GM12891 (cell line): ENCODE data around the gene ZNF598.

ENCODE experiments used
- POLR2A ChIP-seq: IDR thresholded peaks from 2 replicates; pipeline ENCODE4 v1.6.1; 2011; ENCODE audit warnings: low read depth, low read length, control low read depth
- POLR2AphosphoS5 ChIP-seq: IDR thresholded peaks from 2 replicates; pipeline ENCODE4 v1.6.1; 2011; ENCODE audit warnings: low read depth, low read length, control low read depth
- POU2F2 ChIP-seq: IDR thresholded peaks from 2 replicates; pipeline ENCODE4 v1.6.1; 2011; ENCODE audit warnings: low read depth, mild to moderate bottlenecking, control low read depth, low read length, moderate library complexity
- TAF1 ChIP-seq: IDR thresholded peaks from 2 replicates; pipeline ENCODE4 v1.6.1; 2011; ENCODE audit warnings: low read depth, low read length, control low read depth

DNA sequence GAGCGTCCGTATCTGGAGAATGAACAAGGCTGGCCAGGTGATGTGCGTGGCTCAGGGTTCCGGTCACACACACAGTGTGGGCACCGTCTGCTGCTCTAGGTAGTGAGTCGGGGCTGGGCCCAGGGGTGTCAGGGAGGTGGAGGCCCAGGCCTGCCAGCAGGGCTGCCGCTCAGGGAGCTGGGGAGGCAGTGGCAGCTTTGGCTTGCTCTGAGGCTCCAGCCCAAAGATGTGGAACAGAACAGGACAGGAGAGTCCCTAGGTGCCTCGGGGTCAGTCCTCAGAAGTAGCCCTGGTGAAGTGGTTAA lies 33.5 kb downstream of the ZNF598 start:
- TF ChIP-seq POLR2AphosphoS5 (no peak), POLR2A (no peak), TAF1 (no peak), POU2F2 (no peak)
